SIG-M5 treated with dmso at 0.1 percent for 504 hours (cell line): ENCODE measurements around the gene CCDC92.
"Not testable (repeated sequence)": the region's sequence is repeated elsewhere in the genome, so short reads cannot be mapped to it uniquely, and the experiment has no call there.

Experiments
- DNase-seq: peaks from one replicate; lab custom pipeline; 2025; ENCODE audit not compliant: unreplicated experiment; lab: John Stamatoyannopoulos, UW

The CCDC92 gene

DNA sequence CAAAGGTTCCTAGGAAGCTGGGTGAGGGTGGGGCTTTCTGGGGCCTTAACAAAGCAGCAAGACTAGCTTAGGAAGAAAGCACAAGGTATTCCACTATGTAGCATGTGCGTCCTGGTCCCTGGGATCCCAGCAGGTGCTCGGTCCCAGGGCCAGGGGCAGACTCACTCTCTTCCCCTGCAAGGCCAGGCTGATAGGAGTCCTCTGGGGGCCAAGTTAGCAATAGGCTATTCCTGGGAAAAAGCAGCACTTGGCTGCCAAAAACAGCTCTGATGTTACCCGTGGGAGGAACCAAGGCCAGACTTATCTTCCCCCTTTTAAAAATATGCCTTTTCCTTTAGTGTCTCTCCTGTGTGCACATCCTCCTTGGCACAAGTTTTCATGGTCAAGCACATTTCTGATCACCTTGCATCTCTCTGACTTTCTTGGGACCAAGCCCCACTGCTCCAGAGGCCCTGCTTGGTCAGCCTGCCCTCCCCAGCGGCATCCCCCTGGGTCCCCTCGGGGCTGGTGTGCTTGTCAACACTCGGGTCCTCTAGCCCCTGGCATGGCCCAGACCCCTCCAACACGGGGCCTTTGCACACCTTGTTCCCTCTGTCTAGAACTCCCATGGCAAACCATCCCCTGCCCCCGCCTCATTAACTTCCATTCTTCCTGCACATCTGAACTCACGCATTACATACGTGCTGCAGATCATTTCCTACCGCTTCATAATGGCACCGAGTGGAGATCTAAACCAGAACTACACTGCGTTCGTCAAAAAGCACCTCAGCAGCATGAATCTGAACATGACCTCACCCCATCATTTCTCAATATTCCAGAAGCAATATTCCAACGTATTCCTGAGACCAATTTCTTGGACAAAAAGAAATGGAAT, 21.9 kb downstream of the CCDC92 start:
- no peak for DNase-seq

GRCh38 chr12:123949770-123950165, 22.9 kb downstream of the CCDC92 start:
- no peak for DNase-seq

DNA sequence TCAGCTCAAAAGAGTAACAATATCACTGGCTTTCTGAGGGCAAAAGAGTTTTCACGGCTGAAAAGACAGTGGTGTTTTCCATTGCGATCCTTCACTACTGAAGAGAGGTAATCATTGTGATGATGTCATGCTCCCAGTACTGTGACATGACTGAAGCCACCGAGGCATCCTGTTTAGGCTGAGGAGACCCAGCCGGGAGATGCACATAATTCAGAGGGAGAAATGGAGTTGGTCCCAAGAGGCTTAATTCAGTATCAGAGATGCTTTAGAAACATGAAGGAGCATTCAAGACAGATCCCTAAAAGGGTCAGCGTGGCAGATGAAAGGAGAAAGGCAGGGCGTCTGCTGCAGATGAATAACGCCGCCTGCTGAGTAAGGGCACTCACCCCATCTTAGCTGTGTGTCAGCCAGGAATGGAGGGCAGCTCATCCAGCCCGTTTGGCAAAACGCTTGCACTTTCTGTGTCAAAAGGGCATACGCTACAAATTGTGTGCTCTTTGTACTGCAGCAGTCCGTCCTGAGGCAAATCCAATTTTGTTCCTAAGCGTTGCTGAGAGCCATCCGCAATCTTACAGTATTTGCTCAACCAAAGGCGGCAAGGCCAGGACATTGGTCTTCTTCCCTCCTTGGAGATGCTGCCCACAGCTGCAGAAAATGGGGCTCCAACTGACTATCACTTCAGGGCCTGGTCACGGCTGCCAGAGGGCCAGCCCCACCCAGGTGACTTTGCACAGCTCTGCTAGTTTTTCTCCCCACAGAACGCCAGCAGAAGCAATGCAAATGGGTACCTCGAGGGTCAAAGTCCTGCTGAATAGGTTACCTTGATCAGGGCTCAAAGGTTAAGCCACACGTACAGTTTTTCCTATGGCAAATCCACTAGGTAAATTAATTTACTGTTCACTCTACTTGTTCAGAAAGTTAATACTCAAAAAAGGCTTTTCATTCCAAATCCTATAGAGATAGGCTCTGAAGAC, 23.5 kb downstream of the CCDC92 start:
- no peak for DNase-seq

DNA sequence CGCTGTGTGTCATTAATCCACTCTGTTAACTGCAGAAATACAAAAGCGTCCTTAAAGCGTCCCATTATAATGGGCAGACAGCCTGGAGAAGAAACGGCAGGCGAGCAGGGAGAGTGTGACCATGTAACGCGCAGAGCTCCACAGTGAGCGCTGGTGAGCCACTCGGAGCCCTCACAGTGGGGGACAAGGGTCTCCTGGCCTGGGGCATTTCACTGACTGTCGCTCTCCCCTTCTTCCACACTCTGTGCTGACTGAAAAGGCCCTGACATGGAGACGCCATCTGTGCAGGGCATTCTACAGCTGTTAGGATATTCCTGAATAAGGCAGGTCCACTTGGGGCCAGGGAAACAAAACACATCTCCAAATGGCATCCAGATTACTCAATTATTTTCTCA, 24.2 kb downstream of the CCDC92 start:
- DNase-seq, result no peak

DNA sequence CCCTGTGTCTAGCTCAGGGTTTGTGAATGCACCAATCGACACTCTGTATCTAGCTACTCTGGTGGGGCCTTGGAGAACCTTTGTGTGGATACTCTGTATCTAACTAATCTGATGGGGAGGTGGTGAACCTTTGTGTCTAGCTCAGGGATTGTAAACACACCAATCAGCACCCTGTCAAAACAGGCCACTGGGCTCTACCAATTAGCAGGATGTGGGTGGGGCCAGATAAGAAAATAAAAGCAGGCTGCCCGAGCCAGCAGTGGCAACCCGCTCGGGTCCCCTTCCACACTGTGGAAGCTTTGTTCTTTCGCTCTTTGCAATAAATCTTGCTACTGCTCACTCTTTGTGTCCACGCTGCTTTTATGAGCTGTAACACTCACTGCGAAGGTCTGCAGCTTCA, 25.1 kb downstream of the CCDC92 start:
- DNase-seq, result not testable (repeated sequence)

DNA sequence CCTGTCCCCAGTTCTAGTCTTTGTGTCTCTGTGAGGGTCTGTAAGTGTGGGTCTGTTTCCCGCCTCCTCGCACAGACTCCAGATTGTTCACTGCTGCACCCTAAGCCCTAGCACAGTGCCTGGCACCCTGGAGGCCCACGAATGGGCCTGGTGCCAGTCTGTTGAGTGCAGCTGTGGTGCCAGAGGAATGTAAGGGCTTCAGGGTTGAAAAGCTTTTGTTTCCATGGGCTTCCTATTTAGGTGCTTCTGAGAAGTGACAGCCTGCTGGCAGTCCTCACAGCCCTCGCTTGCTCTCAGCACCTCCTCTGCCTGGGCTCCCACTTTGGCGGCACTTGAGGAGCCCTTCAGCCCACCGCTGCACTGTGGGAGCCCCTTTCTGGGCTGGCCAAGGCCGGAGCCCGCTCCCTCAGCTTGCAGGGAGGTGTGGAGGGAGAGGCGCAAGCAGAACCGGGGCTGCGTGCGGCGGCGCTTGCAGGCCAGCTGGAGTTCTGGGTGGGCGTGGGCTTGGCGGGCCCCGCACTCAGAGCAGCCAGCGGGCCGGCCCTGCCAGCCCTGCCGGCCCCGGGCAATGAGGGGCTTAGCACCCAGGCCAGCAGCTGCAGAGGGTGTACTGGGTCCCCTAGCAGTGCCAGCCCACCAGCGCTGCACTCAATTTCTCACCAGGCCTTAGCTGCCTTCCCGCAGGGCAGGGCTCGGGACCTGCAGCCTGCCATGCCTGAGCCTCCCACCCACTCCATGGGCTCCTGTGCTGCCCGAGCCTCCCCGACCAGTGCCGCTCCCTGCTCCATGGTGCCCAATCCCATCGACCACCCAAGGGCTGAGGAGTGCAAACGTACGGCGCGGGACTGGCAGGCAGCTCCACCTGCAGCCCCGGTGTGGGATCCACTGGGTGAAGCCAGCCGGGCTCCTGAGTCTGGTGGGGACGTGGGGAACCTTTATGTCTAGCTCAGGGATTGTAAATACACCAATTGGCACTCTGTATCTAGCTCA, 25.8 kb downstream of the CCDC92 start:
- not testable (repeated sequence) for DNase-seq

DNA sequence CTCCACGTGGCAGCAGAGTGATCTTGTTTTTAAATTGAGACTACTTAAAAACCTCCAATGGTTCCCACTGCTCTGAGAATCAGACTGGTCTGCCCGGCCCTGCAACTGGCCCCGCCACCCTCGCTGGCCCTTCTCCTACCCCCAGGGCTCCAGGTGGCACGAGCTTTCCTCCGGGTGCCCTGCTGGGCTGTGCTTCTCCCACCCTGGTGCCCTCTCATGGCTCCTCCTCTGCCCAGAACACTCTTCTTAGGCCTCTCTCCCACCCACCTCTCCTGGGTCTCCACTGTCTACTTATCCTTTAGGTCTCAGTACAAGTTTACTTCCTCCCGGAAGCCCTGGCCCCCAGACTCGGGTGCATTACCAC, 26.5 kb downstream of the CCDC92 start:
- DNase-seq, result no peak

DNA sequence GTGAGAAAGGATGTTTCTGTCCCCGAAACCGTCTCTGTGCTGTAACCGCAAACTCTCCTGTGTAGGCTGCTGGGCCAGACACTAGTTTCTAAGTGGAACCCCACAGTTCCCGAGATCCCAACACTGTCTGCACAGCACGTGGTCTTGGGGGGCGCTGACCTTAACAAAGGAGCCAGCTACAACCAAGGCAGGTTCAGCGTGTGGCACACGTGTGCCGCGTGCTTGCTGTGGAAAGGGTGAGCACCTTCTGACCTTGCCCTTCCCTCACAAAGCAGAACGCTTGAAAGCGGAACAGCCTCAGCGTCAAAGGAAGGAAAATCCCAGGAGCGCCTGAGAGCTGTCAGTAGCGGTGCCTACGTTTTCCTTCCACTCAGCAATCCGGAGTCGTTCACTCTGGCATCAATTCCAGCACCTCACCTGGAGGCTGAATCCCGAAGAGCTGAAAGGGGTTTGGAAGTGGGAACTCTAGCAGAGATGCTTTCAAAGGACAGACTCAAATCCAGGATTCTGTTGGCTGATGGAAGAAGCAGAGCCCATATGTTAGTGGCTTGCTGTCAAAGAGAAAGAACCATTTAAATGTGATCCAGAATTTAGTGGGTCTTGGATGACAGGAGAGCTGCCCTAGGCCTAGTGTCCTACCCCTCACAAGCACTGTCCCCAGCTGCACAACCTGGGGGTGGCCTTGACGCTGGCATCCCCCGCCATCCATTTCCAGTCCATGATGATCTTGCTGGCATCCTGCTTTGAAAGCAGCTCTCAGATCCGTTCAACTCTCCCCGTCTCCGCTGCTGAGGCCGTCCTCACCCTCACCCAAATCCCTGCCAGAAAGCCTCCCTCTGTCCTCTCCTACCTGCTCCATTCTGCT, 27.1 kb downstream of the CCDC92 start:
- no peak for DNase-seq

- no peak for DNase-seq
Measured at GRCh38 chr12:123944696-123945095, 27.9 kb downstream of the CCDC92 start.

DNA sequence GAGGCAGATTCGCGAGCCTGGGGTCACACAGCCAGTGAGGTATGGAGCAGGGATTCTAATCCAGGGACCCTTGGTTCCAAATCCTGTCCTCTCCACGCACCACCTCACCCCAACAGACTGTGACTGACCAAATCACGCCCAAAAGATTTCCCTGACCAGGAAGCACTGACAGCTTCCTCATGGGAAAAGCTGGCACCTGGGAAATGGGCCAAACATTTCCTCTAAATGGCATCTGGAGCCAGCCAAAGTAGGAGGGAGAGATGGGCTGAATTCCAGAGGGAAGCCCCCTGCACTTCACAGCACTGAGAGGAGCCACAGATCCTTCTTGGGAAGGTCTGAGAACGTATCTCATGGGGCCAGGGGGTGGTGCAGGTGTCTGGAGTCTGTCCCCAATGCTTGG, 28.8 kb downstream of the CCDC92 start:
- DNase-seq, result no peak

GRCh38 chr12:123942911-123943648, 29.6 kb downstream of the CCDC92 start:
- no peak for DNase-seq

DNA sequence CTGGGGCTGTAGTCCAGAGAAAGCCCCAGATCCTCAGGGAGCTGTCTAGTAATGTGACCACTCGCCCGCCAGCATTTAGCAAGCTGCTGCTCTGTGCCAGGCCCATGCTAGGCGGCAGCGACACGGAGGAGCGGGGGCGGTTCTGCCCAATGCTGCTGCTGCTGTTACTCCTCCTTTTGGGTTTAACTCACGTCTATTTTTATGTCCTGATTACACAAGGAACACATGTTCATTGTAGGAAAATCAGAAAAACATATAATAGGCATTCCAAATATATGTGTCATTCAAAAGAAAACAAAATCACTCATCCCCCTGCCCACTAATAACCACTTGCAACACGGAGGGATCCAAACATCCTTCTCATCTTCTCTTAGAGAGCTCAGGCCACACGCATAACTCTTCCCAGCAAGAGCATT, 30.4 kb downstream of the CCDC92 start:
- DNase-seq, result no peak

DNA sequence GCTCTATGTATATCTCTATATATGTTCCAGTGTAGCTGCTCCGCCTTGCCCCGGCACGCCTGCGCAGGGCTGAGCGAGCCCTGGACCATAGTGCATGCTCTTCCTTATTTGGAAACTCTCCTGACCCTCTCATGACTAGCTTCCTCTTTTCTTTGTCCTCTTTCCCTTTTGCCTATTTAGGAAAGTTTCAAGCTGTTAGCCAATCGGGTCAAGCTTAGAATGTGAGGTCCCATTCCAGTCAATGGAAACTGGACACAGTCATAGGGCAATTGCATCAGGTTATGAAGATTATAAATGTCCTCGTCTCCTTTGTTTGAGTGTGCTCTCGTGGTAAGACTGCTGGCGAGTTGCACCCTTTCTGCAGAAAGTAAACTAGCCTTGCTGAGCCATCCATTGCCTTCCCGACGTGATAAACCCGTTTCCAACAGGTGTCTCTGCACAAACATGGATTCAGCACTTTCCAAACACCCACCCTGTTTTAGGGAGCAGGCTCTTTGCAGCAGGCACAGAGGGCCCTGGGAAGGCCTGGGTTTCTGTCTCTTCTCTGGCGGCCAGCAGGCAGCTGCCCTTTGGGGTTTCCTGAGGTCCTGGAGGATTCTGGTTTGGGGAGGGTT, 30.9 kb downstream of the CCDC92 start:
- DNase-seq, result peak; percentile 12

GRCh38 chr12:123941000-123941399, 31.6 kb downstream of the CCDC92 start:
- DNase-seq, result no peak

DNA sequence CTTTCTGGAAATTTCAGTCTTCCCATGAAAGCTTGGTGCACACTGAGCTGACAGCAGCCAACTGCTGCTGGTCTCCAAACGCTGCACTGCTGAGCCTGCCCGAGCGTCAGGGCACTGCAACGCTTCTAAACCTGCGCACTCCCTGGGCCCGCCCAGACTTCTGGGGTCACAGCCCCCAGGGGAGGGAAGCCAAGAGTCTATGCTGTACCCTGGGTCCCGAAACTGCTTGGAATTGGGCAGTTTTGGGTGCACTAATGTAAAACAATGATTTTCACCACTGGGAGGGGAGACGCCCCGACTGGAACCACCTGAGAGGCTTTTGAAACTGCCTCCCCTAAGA, 32.0 kb downstream of the CCDC92 start:
- no peak for DNase-seq

- DNase-seq, result no peak
Measured at GRCh38 chr12:123939716-123940626, 32.7 kb downstream of the CCDC92 start.

- no peak for DNase-seq
Measured at GRCh38 chr12:123938679-123939480, 33.8 kb downstream of the CCDC92 start.
